Stimulated activated CD8-positive, alpha-beta memory T cell treated with anti-CD3 and anti-CD28 coated beads, Interleukin-15, amount 100 ng/mL, for 24 hours (primary cell): ENCODE measurements around the gene KRT4.

Source experiments
- DNase-seq: peaks from one replicate; pipeline ENCODE4 v3.0.0-alpha.2; 2020; ENCODE audit warnings: low read depth

The KRT4 gene

DNA sequence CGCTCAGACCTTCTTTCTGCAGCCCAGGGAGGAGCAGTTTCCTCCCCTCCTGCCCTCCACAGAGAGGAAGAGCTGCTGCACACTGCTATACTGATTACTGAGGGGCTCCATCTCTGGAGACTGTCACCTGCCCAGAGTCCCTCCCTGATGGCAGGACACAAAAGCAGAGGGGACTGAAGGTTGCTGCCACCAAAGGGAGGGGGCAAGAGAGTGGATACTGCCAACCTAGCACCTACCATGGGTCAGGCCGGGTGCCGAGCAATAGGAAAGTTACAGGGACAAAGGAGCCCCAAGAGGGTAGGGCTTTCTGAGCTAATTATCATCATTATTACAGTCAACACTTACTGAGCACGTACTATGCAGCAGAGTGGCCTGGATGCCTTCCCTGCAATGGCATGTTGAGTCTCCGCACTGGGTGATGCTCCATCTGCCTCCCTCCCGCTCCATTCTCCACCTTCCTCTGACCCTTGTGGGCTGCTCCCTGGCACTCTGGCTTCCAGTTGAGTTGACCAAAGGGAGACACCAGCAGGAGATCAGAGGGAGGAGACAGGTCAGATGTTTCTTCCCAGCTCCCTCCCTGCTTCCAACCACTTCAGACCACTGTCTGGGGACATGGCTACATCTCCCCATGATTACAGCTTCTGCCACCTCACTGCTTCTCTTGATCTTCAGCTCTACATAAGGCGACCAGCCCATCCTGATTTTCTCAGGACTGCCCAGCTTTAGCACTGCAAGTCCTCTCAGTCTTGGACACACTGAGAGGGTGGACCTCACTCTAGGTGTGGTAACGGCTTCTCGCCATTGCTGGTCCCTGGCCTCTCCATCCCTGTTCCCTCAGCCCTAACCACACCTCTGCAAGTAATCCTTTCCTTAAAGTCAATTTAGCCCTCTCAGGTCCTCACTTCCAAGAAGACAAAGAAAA lies 22.8 kb upstream of the KRT4 start:
- no peak for DNase-seq

DNA sequence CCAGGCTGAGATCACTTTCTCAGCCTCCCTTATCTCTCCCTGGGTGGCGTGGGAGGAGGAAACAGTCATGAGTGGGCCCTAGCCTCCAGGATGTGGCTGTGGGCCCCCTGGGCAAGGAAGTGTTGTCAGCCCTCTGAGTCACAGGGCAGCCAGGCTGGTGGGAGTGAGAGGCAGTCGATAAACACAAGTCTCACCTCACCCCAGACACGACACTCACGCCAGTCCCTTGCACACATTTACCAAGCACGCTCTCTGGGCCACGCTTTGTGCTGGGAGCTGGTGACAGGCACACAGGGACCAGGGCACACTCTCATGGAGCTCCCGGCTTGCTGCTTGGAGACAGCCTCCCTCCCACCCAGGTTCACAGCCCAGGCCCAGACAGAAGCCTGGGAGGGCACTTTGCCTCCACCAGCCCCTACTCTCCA lies 22.1 kb upstream of the KRT4 start:
- peak; percentile 16 for DNase-seq

DNA sequence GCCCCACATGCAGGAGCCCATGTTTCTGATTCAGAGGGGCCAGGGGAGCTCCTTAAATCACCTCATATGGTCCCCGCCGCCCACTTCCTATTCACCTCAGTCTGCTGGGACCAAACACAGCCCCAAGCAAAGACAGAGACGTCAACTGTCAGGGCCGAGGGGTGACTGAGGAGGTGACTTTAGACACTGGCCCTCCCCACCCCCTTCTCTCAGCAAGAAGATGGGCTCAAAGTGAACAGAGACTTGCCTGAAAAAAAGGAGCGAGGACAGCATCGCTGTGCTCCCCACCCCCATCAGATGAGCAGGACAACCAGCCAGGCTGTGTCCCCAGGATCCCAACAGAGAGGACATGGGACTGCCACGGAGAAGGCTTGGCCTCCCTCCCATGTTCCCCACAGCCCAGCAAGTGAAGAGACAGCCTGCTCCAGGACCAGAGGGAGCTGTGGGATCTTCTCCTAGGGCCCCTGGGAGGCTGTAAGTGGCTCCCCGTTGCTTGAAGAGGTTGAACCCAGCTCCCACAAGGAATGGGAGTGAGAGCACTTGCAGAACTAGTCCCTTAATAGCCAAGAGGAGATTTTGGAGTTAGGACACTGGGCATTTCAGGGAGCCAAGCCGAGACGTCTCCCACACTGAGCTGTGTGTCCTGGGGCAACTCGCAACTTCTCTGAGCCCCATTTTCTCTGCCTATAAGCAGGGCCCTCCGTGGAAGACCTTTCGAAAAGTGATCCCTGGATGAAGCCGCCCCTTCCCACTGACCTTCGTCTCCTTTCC lies 21.5 kb upstream of the KRT4 start:
- DNase-seq, result no peak

DNA sequence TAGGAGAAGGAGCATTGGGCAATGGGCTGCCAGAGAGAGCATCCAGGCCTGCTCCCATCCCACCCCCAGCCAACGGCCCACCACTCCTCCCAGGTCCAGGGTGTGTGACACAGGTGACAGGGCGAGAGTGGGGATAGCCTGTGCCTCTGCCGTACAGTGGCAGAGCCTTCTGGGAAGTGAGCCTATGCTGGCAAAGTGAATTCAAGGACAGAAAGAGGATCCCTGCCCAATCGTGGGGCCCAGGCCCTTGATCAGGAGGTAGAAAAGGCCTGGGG lies 20.7 kb upstream of the KRT4 start:
- no peak for DNase-seq

DNA sequence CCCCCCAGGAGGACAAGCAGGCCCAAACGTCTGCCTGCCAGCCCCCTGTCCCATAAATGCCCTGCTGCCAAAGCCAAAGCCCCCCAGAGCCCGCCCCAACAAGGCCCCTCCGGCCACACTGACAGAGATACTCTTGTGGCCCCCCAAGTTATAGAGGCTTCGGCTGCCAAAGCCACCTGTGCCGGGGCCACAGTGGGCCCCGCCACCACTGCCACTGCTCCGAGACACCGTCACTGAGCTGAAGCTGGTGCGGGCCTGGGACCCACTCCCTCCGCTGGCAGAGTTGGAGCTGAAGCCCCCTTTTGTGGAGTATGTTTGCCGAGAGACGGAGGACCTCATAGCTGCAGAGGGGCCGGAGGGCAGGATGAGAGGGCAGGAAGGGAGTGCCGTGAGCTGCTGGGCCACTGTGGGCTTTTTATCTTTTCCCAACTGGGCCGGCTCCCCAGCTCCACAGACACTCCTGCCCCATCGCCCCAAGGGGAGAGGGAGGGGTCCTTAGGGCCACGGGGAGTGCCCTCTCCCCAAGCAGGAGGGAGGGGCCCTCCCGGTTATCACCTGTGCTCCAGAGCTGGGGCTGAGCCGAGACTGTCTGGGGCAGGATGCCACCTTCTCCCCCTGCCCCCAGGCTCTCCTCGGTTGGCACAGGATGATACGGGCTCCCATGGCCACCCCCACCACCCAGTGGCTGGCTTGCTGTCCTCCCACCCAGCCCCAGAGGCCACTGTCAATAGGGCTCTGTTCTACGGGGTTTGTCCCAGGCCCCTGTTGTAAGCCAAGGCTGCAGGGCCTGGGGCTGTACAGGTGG lies 20.2 kb upstream of the KRT4 start, which contains the start of gene KRT79:
TSS of gene KRT79 (minus strand) at position 390 of the 805 bp plus-strand sequence. CDS start at position 339, 51 bp downstream.
- DNase-seq, result no peak

DNA sequence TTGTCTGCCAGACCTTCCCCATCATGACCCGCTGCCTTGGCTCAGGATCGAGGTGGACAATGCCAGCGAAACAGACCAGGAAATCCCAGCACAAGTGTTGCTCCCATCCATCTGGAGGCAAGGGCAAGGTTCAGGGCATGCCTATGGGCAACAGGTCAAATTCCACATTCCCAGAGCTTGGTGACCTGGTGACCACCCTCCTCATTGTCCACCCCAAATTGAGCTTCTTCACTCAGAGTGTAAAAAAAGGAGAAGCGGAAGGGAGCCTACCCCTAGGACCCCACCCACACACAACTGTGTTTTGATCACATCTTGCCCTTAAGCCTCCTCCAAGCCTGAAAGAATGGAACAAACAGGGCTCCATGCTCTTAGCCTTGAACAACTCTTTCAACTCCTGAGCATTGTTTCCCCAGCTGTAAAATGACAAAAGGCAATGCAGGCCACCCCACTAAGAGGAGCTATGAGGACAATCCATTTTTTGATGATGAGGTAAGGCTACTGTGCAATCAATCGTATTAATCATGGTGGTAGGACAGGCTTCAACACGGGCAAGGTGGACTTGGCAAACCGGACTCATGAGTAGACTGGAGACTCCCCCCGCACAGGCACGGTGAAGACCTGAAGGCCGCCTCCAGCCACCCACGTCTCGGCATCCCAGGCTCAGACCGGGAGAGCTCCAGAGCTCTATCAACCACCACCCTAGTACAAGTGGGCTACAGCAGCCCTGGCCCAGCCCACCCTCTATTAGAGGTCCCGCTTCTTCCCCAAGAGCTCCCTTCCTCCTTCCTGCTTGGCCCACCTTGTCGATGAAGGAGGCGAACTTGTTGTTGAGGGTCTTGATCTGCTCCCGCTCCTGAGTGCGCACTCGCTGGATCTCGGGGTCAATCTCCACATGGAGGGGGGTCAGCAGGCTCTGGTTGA lies 19.3 kb upstream of the KRT4 start:
- no peak for DNase-seq

DNA sequence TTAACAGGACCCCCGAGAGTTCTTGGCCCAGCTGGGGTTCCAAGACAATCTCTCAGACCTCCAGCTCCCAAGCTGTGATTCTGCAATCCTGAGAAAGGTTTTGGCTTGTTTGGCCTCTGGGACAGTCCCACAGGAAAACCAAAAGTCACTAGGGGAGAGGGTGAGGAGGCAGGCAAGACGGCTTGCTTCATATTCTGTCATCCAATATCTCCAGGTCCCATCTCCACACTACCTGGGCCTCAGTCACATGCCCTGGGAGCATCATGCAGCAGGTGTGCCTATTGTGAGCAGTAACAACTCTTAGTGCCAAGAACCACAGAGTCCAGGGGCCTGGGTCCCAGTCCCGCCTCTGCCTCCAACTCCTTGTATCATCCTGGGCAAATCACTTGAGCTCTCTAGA lies 18.5 kb upstream of the KRT4 start:
- no peak for DNase-seq

DNA sequence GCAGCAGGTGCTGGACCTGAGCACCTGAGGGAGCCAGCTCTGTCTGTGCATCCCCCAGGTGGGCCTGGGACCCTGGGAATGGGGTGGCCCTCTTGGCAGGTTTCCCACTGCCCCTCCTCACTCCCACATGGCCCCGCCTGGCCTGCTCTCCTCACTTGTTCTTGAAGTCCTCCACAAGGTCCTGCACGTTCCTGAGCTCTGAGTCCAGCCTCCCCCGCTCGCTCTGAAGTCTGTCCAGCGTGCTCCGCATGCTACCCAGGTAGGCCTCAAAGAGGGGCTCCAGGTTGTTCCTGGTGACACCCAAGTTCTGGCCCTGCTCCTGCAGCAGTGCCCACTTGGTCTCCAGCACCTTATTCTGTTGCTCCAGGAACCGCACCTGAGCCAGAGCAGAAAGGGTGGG lies 17.3 kb upstream of the KRT4 start:
- DNase-seq, result no peak

DNA sequence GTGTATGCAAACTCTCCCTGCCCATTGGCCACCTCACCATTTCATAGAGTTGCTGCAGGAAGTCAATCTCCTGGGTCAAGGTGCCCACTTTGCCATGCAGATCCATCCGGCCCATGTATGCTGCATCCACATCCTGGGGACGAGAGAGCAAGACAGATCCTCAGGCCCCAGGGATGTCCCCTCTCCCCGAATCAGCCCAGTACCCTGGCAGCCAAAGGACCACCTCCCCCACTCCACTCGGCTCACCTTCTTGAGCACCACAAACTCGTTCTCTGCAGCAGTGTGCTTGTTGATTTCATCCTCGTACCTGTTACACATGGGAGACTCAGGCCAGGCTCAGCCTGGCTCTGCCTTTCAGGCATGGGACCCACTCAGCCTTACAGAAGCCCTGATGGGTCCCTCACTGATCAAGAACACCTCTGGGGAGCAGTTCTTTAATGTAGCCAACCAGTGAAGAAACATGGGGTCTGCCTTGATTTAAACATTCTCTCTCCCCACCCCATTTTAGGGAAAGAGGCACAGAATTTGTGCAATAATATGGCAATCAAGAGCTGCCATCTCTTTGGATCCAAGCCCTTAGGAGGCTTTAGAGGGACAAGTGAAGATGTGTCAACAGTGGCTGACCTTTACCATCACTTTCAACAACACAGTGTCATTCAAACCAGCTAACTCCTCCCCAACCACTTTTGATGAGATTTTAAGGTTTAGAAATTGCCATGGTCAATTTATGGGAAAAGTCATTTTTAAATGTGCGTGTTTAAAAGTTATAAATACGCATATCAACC lies 16.3 kb upstream of the KRT4 start:
- DNase-seq, result no peak

DNA sequence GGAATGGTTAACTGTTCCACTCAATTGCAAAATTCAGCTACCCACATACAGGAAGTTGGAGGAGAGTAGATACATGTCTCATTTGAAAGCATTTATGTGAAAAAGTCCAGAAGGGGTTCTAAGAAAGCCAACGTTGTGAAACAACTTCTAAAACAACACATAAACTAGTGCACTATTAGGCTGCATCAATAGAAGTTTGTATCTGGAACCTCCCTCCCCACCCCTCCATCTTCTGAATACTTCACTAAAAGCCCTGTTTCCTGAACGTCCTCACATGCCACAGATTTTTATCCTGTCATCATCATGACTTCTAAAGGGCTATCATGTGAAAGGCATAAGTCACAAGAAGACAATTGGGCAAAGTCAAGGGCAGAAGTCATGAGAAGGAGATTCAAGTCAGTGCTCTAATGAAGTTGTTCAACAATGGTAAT lies 14.7 kb upstream of the KRT4 start:
- DNase-seq, result no peak

DNA sequence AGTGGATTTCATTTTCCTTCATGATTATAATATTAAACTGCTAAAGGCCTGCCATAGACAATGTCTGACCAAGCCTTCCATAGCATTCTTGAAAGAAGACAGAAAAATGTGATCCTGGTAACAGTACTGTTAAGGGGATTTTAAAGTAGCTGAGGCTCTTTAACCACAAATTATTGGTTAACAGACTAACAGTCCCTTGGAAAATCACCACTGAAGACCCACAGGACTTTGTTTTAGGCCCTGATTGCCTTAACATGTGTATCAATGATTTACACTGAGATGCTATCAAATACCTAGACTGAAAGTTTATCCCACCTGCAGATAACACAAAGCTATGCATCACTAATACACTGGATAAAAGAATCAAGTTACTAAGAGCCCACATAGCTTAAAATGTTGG lies 14.2 kb upstream of the KRT4 start:
- no peak for DNase-seq

DNA sequence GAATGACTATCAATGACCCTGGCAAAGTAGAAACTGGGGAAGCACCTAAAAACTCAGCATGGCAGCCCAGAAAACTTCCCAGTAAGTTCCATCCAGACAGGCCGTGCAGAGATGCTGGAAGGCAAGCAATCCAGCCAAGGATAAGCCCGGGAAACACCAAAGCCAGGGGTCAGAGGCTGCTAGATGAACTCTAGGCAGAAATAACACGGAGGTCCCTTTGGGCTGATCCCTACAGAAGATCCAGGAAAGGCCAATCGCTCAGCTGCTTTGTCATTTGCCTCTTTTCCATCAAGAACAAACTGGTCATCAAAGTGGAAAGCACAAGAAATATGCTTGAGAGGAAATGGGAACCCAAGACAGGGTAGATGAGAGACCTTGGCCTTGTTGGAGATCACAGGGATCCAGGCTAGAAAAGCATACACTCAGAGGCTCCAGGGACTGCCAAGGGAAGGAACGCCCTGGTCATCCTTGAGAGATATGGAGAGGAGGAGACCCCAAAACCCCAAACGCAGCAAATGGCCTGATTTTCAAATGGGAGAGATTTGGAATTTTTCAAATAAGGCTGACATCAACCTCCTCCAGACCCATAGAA lies 13.7 kb upstream of the KRT4 start:
- no peak for DNase-seq

DNA sequence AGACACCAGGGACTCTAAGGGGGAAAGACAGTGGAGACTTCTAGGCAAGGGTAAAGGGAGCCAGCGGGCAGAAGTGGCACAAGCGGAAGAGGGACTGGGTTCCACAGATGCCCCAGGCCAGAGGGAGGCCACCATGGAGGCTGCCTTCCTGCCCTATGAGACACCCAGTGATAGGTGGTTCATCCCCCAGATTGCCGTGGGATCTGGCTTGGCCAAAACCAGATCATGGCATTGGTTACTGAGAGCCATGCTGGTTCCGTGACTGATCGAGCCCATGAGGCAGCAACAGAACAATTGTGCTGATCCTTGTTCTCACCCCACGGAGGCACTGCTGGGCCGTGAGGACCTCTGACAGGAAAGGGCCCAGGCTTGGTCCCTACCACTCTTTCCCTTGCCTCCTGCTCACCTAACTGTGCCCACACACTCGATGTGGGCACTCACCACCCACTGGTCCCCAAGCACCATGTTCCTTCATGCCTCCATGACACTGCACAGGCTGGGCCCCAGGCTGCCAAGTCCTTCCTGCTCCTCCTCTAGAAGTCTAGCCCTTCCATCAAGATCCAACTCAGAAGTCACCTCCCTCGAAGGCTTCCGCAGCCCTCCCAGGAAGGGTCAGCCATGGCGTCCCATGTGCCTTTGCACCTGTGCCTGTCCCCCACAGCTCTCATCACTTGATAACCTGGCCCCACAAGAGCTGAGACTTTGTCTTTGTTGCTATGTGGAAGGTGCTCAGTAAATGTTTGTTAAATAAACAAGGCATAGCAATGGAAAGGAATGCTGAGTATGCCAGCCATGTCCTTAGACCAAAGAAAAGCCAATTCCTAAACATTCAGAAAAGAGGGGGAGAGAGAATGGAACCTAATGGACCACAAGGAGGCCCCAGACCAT lies 12.9 kb upstream of the KRT4 start:
- no peak for DNase-seq

DNA sequence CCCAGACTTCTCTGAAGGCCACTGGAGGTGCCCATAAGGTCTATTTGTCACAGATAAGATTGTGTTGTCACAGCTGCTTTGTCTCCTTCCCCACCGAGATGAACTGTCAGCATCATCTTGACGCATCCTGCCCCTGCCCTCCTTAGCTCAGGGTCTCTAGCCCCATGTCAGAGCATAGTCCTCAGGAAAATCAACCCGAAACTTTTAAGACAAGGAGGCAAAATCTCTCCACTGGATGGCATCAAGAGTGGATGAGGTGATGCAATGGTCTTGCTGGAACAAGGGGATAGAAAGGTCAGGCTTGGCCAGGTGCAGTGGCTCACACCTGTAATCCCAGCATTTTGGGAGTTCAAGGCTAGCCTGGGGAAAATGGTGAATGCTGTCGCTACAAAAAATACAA lies 12.0 kb upstream of the KRT4 start:
- DNase-seq, result no peak

DNA sequence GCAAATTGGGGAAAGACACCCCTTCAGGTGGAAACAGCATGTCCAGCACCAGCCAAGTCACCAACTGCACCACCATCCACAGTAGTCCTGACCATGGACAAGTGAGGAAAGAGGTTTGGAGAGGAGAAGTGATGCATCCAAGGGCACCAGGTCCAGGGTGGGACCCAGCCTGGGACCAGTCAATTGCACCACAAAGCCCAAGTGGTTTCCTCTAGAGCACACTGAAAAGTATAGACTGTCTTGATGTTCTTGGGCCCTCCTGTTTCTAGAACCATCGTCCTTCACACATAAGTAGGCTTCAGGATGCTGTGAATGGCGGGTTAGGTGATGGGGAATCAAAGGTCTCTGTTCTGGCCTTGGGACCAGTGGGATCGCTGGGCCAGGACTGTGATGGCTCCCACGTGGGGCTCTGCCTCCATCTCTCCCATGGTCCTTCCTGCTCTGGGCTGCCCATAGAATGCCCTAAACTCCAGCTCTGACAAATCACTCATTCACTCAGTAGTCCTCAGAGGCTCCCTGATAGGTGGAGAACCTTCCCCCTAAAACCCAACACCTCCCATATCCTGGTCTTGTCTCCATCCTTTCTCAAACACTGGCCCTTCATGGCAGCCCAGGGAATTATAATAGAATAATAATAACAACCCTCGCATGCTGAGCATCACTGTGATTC lies 11.0 kb upstream of the KRT4 start:
- no peak for DNase-seq

DNA sequence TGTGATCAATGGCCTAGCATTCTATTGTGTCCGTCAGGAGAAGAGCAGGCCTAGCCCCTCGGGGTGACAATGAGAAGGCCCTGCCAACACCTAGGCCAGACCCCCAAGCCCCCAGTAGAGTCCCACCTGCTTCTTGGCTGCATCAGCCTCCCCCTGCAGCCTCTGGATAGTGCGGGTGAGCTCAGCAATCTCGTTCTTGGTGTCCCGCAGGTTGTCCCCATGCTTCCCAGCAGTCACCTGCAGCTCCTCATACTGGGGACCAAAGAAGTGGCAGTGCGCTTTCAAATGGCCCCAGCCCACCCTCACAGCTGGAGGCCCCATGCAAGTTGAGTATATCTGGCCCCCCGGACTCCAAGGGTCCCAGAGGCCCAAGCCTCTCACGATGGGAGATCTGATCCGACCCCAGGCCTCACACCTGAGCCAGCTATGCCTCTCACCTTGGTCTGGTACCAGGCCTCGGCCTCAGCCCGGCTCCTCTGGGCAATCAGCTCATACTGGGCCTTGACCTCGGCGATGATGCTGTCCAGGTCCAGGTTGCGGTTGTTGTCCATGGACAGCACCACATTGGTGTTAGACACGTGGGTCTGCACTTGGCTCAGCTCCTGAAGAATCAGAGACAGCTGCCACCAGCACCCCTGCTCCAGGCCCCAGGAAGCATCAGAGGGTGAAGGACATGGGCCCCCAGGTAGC lies 10.0 kb upstream of the KRT4 start:
- DNase-seq, result no peak

DNA sequence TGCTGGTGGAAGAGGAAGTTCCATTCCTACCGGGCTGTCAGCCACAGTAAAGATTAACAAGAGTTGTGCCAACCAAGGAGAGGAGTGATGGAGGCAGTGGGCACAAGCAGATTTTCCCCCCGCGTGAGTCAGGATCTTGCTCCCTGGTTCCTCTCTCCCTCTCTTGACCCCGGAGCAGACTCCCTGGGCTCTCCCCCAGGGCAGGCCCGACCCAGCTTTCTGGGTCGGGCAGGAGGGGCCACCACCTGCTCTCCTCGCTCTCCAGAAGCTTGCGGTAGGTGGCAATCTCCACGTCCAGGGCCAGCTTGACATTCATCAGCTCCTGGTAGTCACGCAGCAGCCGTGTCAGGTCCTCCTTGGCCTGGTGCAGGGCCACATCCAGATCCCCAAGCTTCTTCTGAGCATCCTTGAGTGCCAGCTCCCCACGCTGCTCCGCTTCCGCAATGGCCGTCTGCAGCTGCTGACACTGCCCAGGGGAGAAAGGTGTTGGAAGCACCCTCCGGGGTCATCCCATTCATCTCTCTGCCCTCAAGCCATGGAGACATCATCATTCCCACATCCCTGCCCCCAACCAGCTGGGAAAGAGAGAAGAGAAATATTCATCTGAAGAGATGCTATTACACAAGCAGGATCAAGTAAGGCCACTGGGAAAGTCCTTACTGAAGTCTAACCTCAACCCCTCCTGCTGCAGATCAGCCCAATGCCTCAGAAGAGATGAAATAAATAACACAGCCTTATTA lies 9.0 kb upstream of the KRT4 start:
- DNase-seq, result no peak
